ENCODE data around the gene B4GALT5.

The B4GALT5 gene

GRCh38 chr20:49691818-49692568 is 21.7 kb downstream of the B4GALT5 start:
- Histone ChIP-seq H2AFZ (no peak overlapping the region), H3K9me3 (ENCODE audit: control insufficient read depth, low read length) (no peaks in the 10 kb centered on the region), H3K36me3 (ENCODE audit: control insufficient read depth, insufficient read depth, low read length) (no peaks in the 10 kb centered on the region), H3K4me3 (ENCODE audit: low read depth, low read length) (no peak overlapping the region), H3K4me2 (ENCODE audit: low read length) (no peak overlapping the region), H3K9ac (no peak overlapping the region), H3K79me2 (peaks cover 53% of the 10 kb centered on the region), H3K27ac (no peak overlapping the region), H3K4me1 (peaks cover 2% of the 10 kb centered on the region), H3K27me3 (ENCODE audit: control insufficient read depth, insufficient read depth, low read length) (no peaks in the 10 kb centered on the region)
- TF ChIP-seq CTCF (IDR thresholded peaks at IDR 0.05), result no peak

- H3K9ac ChIP-seq, result no peak overlapping the region
- no peak overlapping the region for H3K4me2 ChIP-seq (ENCODE audit: low read length)
- H3K4me3 ChIP-seq (ENCODE audit: low read depth, low read length), result no peak overlapping the region
- no peak overlapping the region for H3K27ac ChIP-seq
- peaks cover 5% of the 10 kb centered on the region for H3K4me1 ChIP-seq
- H3K36me3 ChIP-seq (ENCODE audit: control insufficient read depth, insufficient read depth, low read length), result no peaks in the 10 kb centered on the region
- H3K27me3 ChIP-seq (ENCODE audit: control insufficient read depth, insufficient read depth, low read length), result no peaks in the 10 kb centered on the region
- H2AFZ ChIP-seq, result no peak overlapping the region
- no peaks in the 10 kb centered on the region for H3K9me3 ChIP-seq (ENCODE audit: control insufficient read depth, low read length)
- TF ChIP-seq CTCF (IDR thresholded peaks at IDR 0.05), result no peak
- H3K79me2 ChIP-seq, result peaks cover 56% of the 10 kb centered on the region
Measured at GRCh38 chr20:49690899-49691620, 22.6 kb downstream of the B4GALT5 start.

GRCh38 chr20:49687595-49688567 is 25.8 kb downstream of the B4GALT5 start:
- Histone ChIP-seq H3K4me3 (ENCODE audit: low read depth, low read length) (no peak overlapping the region), H3K36me3 (ENCODE audit: control insufficient read depth, insufficient read depth, low read length) (no peaks in the 10 kb centered on the region), H3K4me2 (ENCODE audit: low read length) (no peak overlapping the region), H3K27me3 (ENCODE audit: control insufficient read depth, insufficient read depth, low read length) (no peaks in the 10 kb centered on the region), H3K4me1 (peaks cover 8% of the 10 kb centered on the region), H3K79me2 (peaks cover 43% of the 10 kb centered on the region), H3K9me3 (ENCODE audit: control insufficient read depth, low read length) (no peaks in the 10 kb centered on the region), H3K27ac (no peak overlapping the region), H3K9ac (no peak overlapping the region), H2AFZ (no peak overlapping the region)
- TF ChIP-seq CTCF (IDR thresholded peaks at IDR 0.05), result no peak

GRCh38 chr20:49685809-49686208 is 27.9 kb downstream of the B4GALT5 start:
- no peak for TF ChIP-seq CTCF (IDR thresholded peaks at IDR 0.05)
- H3K4me1 ChIP-seq, result peaks cover 6% of the 10 kb centered on the region
- H3K79me2 ChIP-seq, result peaks cover 37% of the 10 kb centered on the region
- no peak overlapping the region for H3K4me2 ChIP-seq (ENCODE audit: low read length)
- no peaks in the 10 kb centered on the region for H3K27me3 ChIP-seq (ENCODE audit: control insufficient read depth, insufficient read depth, low read length)
- H3K36me3 ChIP-seq (ENCODE audit: control insufficient read depth, insufficient read depth, low read length), result no peaks in the 10 kb centered on the region
- H3K27ac ChIP-seq, result no peak overlapping the region
- no peak overlapping the region for H2AFZ ChIP-seq
- no peak overlapping the region for H3K9ac ChIP-seq
- H3K9me3 ChIP-seq (ENCODE audit: control insufficient read depth, low read length), result no peaks in the 10 kb centered on the region
- no peak overlapping the region for H3K4me3 ChIP-seq (ENCODE audit: low read depth, low read length)
